Measurements from ENCODE around the gene MRTFB.

The MRTFB gene

GRCh38 chr16:14240219-14240843 lies 169.2 kb downstream of the MRTFB start:
- no peak for DNase-seq (ENCODE audit: low read depth)
- TF ChIP-seq CTCF (IDR thresholded peaks at IDR 0.05; ENCODE audit: low read depth, low read length, missing control alignments): no peak

GRCh38 chr16:14240964-14241363 lies 169.8 kb downstream of the MRTFB start:
- DNase-seq (ENCODE audit: low read depth): no peak
- TF ChIP-seq CTCF (IDR thresholded peaks at IDR 0.05; ENCODE audit: low read depth, low read length, missing control alignments): no peak
- H3K4me3 ChIP-seq (ENCODE audit: low read depth, low read length): no peak overlapping the region

More at GRCh38 chr16:14240219-14240843, 169.2 kb downstream of the MRTFB start:
- H3K4me3 ChIP-seq (ENCODE audit: low read depth, low read length): no peak overlapping the region

- DNase-seq (ENCODE audit: low read depth): no peak
- no peak for TF ChIP-seq CTCF (IDR thresholded peaks at IDR 0.05; ENCODE audit: low read depth, low read length, missing control alignments)
- H3K4me3 ChIP-seq (ENCODE audit: low read depth, low read length): no peak overlapping the region
Observed at GRCh38 chr16:14241631-14242030, 170.5 kb downstream of the MRTFB start.

GRCh38 chr16:14242769-14243168 lies 171.7 kb downstream of the MRTFB start:
- no peak overlapping the region for H3K4me3 ChIP-seq (ENCODE audit: low read depth, low read length)
- no peak for TF ChIP-seq CTCF (IDR thresholded peaks at IDR 0.05; ENCODE audit: low read depth, low read length, missing control alignments)
- DNase-seq (ENCODE audit: low read depth): no peak

GRCh38 chr16:14244196-14245010 lies 173.3 kb downstream of the MRTFB start:
- no peak overlapping the region for H3K4me3 ChIP-seq (ENCODE audit: low read depth, low read length)
- no peak for DNase-seq (ENCODE audit: low read depth)

GRCh38 chr16:14248791-14249190 lies 177.7 kb downstream of the MRTFB start:
- no peak for DNase-seq (ENCODE audit: low read depth)
- H3K4me3 ChIP-seq (ENCODE audit: low read depth, low read length): no peak overlapping the region
- no peak for TF ChIP-seq CTCF (IDR thresholded peaks at IDR 0.05; ENCODE audit: low read depth, low read length, missing control alignments)

More at GRCh38 chr16:14244196-14245010, 173.3 kb downstream of the MRTFB start:
- TF ChIP-seq CTCF (IDR thresholded peaks at IDR 0.05; ENCODE audit: low read depth, low read length, missing control alignments): no peak
